GM19468 (cell line): Measurements from ENCODE around the gene EIF4E1B.

Experiments used
- ATAC-seq: cut with Tn5 transposase; IDR thresholded peaks from one replicate; pipeline ENCODE4 v1.9.1; 2021; ENCODE audit warnings: mild to moderate bottlenecking, moderate library complexity, moderate number of reproducible peaks; ENCODE audit not compliant: unreplicated experiment; ENCODE audit errors: extremely low read depth

The EIF4E1B gene

DNA sequence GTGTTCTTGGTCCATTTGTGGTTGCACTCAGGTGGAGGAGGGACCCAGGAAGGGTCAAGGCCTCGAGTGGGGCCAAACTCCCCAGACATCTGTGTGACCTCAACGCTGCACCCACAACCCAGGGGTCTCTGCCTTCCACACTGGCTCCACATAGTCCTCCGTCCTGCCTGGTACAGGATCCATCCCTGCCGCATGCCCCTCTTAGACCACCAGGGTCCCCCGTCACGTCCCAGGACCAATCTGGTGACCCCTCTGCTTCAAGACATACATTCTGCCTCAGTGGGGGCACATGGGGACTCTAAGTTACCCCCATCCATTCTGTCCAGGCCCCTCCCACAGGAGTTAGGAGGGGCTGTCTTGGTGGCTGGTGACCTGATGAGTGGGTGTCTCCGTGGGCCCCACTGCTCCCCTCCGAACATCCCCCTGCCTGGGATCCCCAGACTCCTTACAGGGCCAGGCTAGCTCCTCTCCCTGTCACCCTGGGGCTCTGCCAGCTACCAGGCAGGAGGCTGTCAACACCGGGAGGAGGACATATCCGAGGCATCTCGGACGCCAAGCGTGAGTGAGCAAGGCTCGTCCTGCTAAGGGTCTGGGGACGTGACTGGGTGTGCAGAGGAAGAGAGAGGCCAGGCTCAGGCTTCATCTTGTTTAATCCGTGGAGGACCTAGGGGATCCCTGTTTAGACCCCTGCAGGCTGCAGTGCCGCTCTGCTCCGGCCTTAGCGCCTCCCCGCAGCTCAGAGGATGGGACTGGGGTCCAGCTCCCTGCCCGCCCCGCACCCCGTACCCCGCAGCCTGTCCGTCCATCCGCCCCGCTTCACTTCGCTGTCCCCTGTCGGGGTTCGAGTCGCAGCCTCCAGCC, 49.1 kb downstream of the EIF4E1B start:
- ATAC-seq = no peak

- ATAC-seq = no peak
Observed at GRCh38 chr5:176680226-176680563, 49.7 kb downstream of the EIF4E1B start.

- ATAC-seq = no peak
Observed at GRCh38 chr5:176682016-176682531, 51.6 kb downstream of the EIF4E1B start.

- ATAC-seq = no peak
Observed at GRCh38 chr5:176685010-176685409, 54.5 kb downstream of the EIF4E1B start.

GRCh38 chr5:176687247-176687646, 56.8 kb downstream of the EIF4E1B start:
- ATAC-seq = no peak

- no peak for ATAC-seq
Observed at GRCh38 chr5:176687881-176688280, 57.4 kb downstream of the EIF4E1B start.

DNA sequence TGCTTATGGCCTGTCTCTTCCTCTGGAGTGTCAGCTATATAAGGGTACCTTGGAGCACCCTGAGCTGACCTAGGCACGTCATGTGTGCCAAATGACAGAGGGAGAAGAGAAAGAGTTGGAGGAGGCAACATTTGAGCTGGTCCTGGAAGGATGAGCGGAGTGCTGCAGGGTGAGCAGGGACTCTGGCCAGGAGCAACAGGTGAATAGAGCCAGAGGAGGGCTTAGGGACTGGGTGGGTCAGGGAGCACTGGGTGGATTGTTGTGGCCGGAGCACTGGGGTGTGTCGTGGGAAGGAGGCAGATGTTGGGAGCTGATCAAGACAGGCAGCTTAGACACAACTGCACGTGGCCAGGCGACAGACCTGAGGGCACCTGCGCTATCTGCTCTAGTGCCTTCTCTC, 60.4 kb downstream of the EIF4E1B start:
- ATAC-seq = no peak

GRCh38 chr5:176691524-176691923, 61.0 kb downstream of the EIF4E1B start:
- no peak for ATAC-seq

- ATAC-seq = no peak
Observed at GRCh38 chr5:176692326-176692725, 61.9 kb downstream of the EIF4E1B start.

- no peak for ATAC-seq
Observed at GRCh38 chr5:176692839-176693476, 62.5 kb downstream of the EIF4E1B start.

- no peak for ATAC-seq
Observed at GRCh38 chr5:176693477-176693851, 63.0 kb downstream of the EIF4E1B start.

- no peak for ATAC-seq
Observed at GRCh38 chr5:176694146-176694545, 63.7 kb downstream of the EIF4E1B start.

- no peak for ATAC-seq
Observed at GRCh38 chr5:176694631-176695030, 64.2 kb downstream of the EIF4E1B start.

GRCh38 chr5:176695073-176695472, 64.6 kb downstream of the EIF4E1B start:
- no peak for ATAC-seq
